CD4-positive, alpha-beta memory T cell (primary cell): Measurements from ENCODE around the gene PAAF1. TPM values are rescaled to one million over a fixed set of nuclear protein-coding genes. Genes with fewer than 3 reads are reported as not detected.

Experiments
- CTCF ChIA-PET: fragments of 350-600 bp; sonication (Branson Sonifier 250); formaldehyde crosslinking; loops from one replicate; lab custom pipeline; 2021; ENCODE audit warnings: inconsistent platforms; ENCODE audit not compliant: partially characterized antibody; lab: Charles Lee
- POLR2A ChIA-PET: fragments of 350-600 bp; sonication (Branson Sonifier 250); formaldehyde crosslinking; loops from one replicate; lab custom pipeline; 2021; ENCODE audit not compliant: partially characterized antibody; lab: Charles Lee
- DNase-seq, 5 donors: peaks; one replicate each; pipeline versions ENCODE4 v3.0.0 to v3.0.0-alpha.2; 2020 to 2022; ENCODE audit warnings: mixed read lengths in 1 of 5
- H3K27ac ChIP-seq: one replicate; pipeline ENCODE4 v1.7.0; 2013; ENCODE audit warnings: low read depth, low read length
- H3K27me3 ChIP-seq: 2 replicates; pipeline ENCODE4 v1.7.0; 2013; ENCODE audit warnings: mild to moderate bottlenecking, low read length, moderate library complexity; ENCODE audit not compliant: insufficient read depth
- H3K36me3 ChIP-seq: 2 replicates; pipeline ENCODE4 v1.7.0; 2013; ENCODE audit warnings: mild to moderate bottlenecking, low read length, moderate library complexity; ENCODE audit not compliant: insufficient read depth
- H3K4me1 ChIP-seq: 2 replicates; pipeline ENCODE4 v1.7.0; 2013; ENCODE audit warnings: mild to moderate bottlenecking, low read length, moderate library complexity; ENCODE audit not compliant: insufficient read depth
- H3K4me3 ChIP-seq, 2 donors: one replicate each; pipeline ENCODE4 v1.7.0; 2013; ENCODE audit warnings: low read length in 2 of 2, mild to moderate bottlenecking in 1 of 2
- H3K9me3 ChIP-seq, 2 donors: one replicate each; pipeline ENCODE4 v1.7.0; 2013; ENCODE audit warnings: low read length in 2 of 2, control low read depth in 1 of 2; ENCODE audit not compliant: control insufficient read depth in 1 of 2
- H3K27ac Mint-ChIP-seq, 7 donors: one replicate each; pipeline ENCODE4 v1.8.0; 2020 to 2021; ENCODE audit warnings: mixed read lengths in 7 of 7, mild to moderate bottlenecking in 6 of 7, inconsistent platforms in 3 of 7, moderate library complexity in 3 of 7
- H3K27me3 Mint-ChIP-seq, 2 donors: one replicate each; pipeline ENCODE4 v1.8.0; 2020 to 2021; ENCODE audit warnings: mixed read lengths in 2 of 2
- H3K36me3 Mint-ChIP-seq, 2 donors: one replicate each; pipeline ENCODE4 v1.8.0; 2020 to 2021; ENCODE audit warnings: mixed read lengths in 2 of 2, inconsistent platforms in 1 of 2, mild to moderate bottlenecking in 1 of 2
- H3K4me1 Mint-ChIP-seq, 4 donors: one replicate each; pipeline ENCODE4 v1.8.0; 2020 to 2021; ENCODE audit warnings: mixed read lengths in 4 of 4, mild to moderate bottlenecking in 1 of 4
- H3K4me3 Mint-ChIP-seq, 8 donors: one replicate each; pipeline ENCODE4 v1.8.0; 2020 to 2021; ENCODE audit warnings: mixed read lengths in 8 of 8, mild to moderate bottlenecking in 7 of 8, moderate library complexity in 6 of 8, inconsistent platforms in 3 of 8
- H3K9me3 Mint-ChIP-seq, 8 donors: one replicate each; pipeline ENCODE4 v1.8.0; 2020 to 2021; ENCODE audit warnings: mixed read lengths in 8 of 8, mild to moderate bottlenecking in 5 of 8, inconsistent platforms in 3 of 8, moderate library complexity in 1 of 8
- intact Hi-C: fragments of 100-400 bp; cut with micrococcal nuclease; formaldehyde crosslinking; loops from one replicate; pipeline ENCODE4 v1.15.1; 2023
- polyA plus RNA-seq, 2 donors: library from polyadenylated mRNA; unstranded; fragments of 300-500 nt; fragmentation: Illumina TruSeq; gene quantifications; one replicate each; pipeline ENCODE4 v1.2.3, GENCODE V29; 2021
- total RNA-seq, 2 experiments: library from RNA; stranded (reverse); gene quantifications; one replicate each; pipeline ENCODE4 v1.2.3, GENCODE V29; 2021

PAAF1 gene
- total and polyA plus RNA-seq, 4 experiments from 2014 or later: 17.5 to 21.8 (median 19.0) TPM

DNA sequence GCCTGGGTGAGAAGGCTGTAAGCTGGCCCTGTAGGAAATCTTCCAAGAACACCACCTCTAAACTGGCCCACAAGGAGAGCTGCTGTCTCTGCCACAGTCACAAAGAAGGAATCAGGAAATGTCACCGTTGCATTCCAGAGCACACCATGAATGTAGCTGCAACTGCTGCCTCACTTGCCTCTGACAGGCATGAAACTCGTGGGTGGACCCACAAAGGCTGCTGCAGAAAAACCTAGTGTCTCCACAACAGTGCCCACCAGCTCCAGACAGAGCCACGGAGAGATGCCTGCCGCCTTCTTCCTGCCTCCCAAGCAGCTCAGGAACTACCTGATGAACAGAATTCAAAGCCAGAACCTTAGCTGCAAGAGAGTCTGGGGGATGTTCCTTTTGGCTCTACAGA, 84.5 kb downstream of the PAAF1 start:
- ChIA-PET POLR2A (interaction anchor here (0.6 to 1.3 kb wide), 4 partner anchors 8 to 43 kb away, joined by 3 to 4 read pairs (median 4); no protein-coding TSS in a partner anchor), CTCF (interaction anchor here (0.8 to 1.6 kb wide), 4 partner anchors 39 to 71 kb away, joined by 3 to 5 read pairs (median 4); no protein-coding TSS in a partner anchor)
- DNase-seq: no peak

GRCh38 chr11:73962101-73962705, 85.4 kb downstream of the PAAF1 start:
- Mint-ChIP-seq H3K4me1 (peaks cover 7 to 28% (median 12%) of the 10 kb centered on the region in 4 donors), H3K9me3 (no peaks in the 10 kb centered on the region), H3K36me3 (no peaks in the 10 kb centered on the region), H3K27ac (no peak overlapping the region), H3K27me3 (peaks cover 2 to 4% of the 10 kb centered on the region in 2 donors), H3K4me3 (no peak overlapping the region)
- intact Hi-C loops: loop anchor here (10.0 kb wide), 1 partner anchor 293 kb away; no protein-coding TSS in a partner anchor
- H3K9me3 ChIP-seq: no peaks in the 10 kb centered on the region
- CTCF ChIA-PET: interaction anchor here (1.0 kb wide), 2 partner anchors 38 to 44 kb away, joined by 3 read pairs; no protein-coding TSS in a partner anchor
- H3K4me3 ChIP-seq: no peak overlapping the region
- POLR2A ChIA-PET: interaction anchor here (13.9 to 38.4 kb wide), 2 partner anchors 19 to 45 kb away, joined by 623 to 2221 read pairs; partner anchors contain the start of genes UCP2 and UCP3
- H3K36me3 ChIP-seq: no peaks in the 10 kb centered on the region
- peaks cover 15% of the 10 kb centered on the region for H3K4me1 ChIP-seq
- DNase-seq: no peak
- H3K27ac ChIP-seq: no peak overlapping the region
- H3K27me3 ChIP-seq: no peaks in the 10 kb centered on the region

More for the DNA sequence above, 84.5 kb downstream of the PAAF1 start:
- H3K9me3 ChIP-seq: no peaks in the 10 kb centered on the region
- Mint-ChIP-seq H3K9me3 (no peaks in the 10 kb centered on the region), H3K36me3 (no peaks in the 10 kb centered on the region), H3K27me3 (peaks cover 2 to 4% of the 10 kb centered on the region in 2 donors), H3K27ac (peak overlapping the region in 1 of 7 donors; percentile 23), H3K4me3 (no peak overlapping the region), H3K4me1 (peaks cover 7 to 28% (median 12%) of the 10 kb centered on the region in 4 donors)
- no peaks in the 10 kb centered on the region for H3K36me3 ChIP-seq
- peaks cover 15% of the 10 kb centered on the region for H3K4me1 ChIP-seq
- H3K4me3 ChIP-seq: no peak overlapping the region
- H3K27me3 ChIP-seq: no peaks in the 10 kb centered on the region
- H3K27ac ChIP-seq: no peak overlapping the region
- intact Hi-C loops: loop anchor here (10.0 kb wide), 1 partner anchor 293 kb away; no protein-coding TSS in a partner anchor

GRCh38 chr11:73963861-73964260, 87.1 kb downstream of the PAAF1 start:
- H3K4me3 Mint-ChIP-seq: peak overlapping the region in 2 of 8 donors; percentile 43 to 80
- Histone ChIP-seq H3K27me3 (no peaks in the 10 kb centered on the region), H3K36me3 (no peaks in the 10 kb centered on the region), H3K27ac (no peak overlapping the region), H3K9me3 (no peaks in the 10 kb centered on the region), H3K4me3 (no peak overlapping the region), H3K4me1 (peaks cover 31% of the 10 kb centered on the region)
- H3K4me1 Mint-ChIP-seq: peaks cover 16 to 40% (median 25%) of the 10 kb centered on the region in 4 donors
- H3K9me3 Mint-ChIP-seq: no peaks in the 10 kb centered on the region
- peak overlapping the region in 5 of 7 donors; percentile 6 to 82 (median 69) for H3K27ac Mint-ChIP-seq
- intact Hi-C loops: loop anchor here (1.0 to 10.0 kb wide), 5 partner anchors 41 to 291 kb away; partner anchors contain the start of genes C2CD3 and PPME1
- ChIA-PET POLR2A (interaction anchor here (0.5 to 38.4 kb wide), 10 partner anchors 9 to 207 kb away, joined by 3 to 2221 read pairs (median 4); partner anchors contain the start of genes C2CD3, PPME1, UCP2 and UCP3), CTCF (interaction anchor here (0.7 to 2.6 kb wide), 26 partner anchors 9 to 292 kb away, joined by 3 to 29 read pairs (median 4); partner anchors contain the start of gene UCP2)
- no peaks in the 10 kb centered on the region for H3K27me3 Mint-ChIP-seq
- no peaks in the 10 kb centered on the region for H3K36me3 Mint-ChIP-seq
- no peak for DNase-seq

- ChIA-PET POLR2A (interaction anchor here (1.3 to 38.4 kb wide), 4 partner anchors 8 to 42 kb away, joined by 4 to 2221 read pairs (median 318); partner anchors contain the start of genes UCP2 and UCP3), CTCF (interaction anchor here (0.7 to 2.6 kb wide), 19 partner anchors 8 to 183 kb away, joined by 3 to 29 read pairs (median 4); partner anchors contain the start of gene UCP2)
- Mint-ChIP-seq H3K4me3 (peak overlapping the region in 1 of 8 donors; percentile 52), H3K4me1 (peaks cover 30 to 53% (median 38%) of the 10 kb centered on the region in 4 donors), H3K27me3 (no peaks in the 10 kb centered on the region), H3K36me3 (no peaks in the 10 kb centered on the region), H3K27ac (peak overlapping the region in 4 of 7 donors; percentile 37 to 48 (median 41)), H3K9me3 (no peaks in the 10 kb centered on the region)
- intact Hi-C loops: loop anchor here (10.0 kb wide), 1 partner anchor 290 kb away; no protein-coding TSS in a partner anchor
- DNase-seq: no peak
- H3K27me3 ChIP-seq: no peaks in the 10 kb centered on the region
- H3K9me3 ChIP-seq: no peaks in the 10 kb centered on the region
- H3K4me1 ChIP-seq: peaks cover 45% of the 10 kb centered on the region
- no peak overlapping the region for H3K4me3 ChIP-seq
- no peak overlapping the region for H3K27ac ChIP-seq
- H3K36me3 ChIP-seq: no peaks in the 10 kb centered on the region
Observed at GRCh38 chr11:73965076-73965763, 88.4 kb downstream of the PAAF1 start.

DNA sequence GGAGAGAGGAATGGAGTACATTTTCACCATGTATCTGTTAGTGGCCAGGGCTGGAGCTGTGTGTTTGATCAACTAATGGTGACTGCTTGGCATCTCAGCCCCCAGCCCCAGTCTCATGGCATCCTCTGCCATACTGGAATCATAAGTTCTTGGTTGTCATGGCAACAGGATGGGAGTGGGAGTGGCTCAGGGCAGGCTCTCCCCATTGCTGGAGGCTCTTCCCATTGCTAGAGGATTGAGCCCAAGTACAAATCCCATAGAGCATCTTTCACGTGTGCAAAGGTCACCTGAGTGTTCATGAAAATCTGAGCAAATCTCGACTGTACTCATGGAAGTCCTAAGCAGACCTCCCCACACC, 88.9 kb downstream of the PAAF1 start:
- Histone ChIP-seq H3K27me3 (no peaks in the 10 kb centered on the region), H3K4me1 (peaks cover 50% of the 10 kb centered on the region), H3K4me3 (no peak overlapping the region), H3K36me3 (no peaks in the 10 kb centered on the region), H3K9me3 (no peaks in the 10 kb centered on the region), H3K27ac (no peak overlapping the region)
- H3K36me3 Mint-ChIP-seq: no peaks in the 10 kb centered on the region
- H3K27me3 Mint-ChIP-seq: no peaks in the 10 kb centered on the region
- CTCF ChIA-PET: interaction anchor here (0.5 to 2.6 kb wide), 9 partner anchors 11 to 164 kb away, joined by 3 to 15 read pairs (median 4); no protein-coding TSS in a partner anchor
- H3K27ac Mint-ChIP-seq: peak overlapping the region; percentile 3 to 74 (median 43)
- peaks cover 32 to 58% (median 42%) of the 10 kb centered on the region in 4 donors for H3K4me1 Mint-ChIP-seq
- intact Hi-C loops: loop anchor here (10.0 kb wide), 1 partner anchor 289 kb away; no protein-coding TSS in a partner anchor
- H3K4me3 Mint-ChIP-seq: no peak overlapping the region
- no peak for DNase-seq
- H3K9me3 Mint-ChIP-seq: no peaks in the 10 kb centered on the region
- POLR2A ChIA-PET: interaction anchor here (1.7 to 38.4 kb wide), 3 partner anchors 9 to 41 kb away, joined by 12 to 2221 read pairs (median 623); partner anchors contain the start of genes UCP2 and UCP3

- ChIA-PET CTCF (interaction anchor here (0.9 kb wide), 1 partner anchor 37 kb away, joined by 3 read pairs; no protein-coding TSS in a partner anchor), POLR2A (interaction anchor here (1.0 to 38.4 kb wide), 4 partner anchors 13 to 202 kb away, joined by 3 to 2221 read pairs (median 314); partner anchors contain the start of genes UCP2 and UCP3)
- Mint-ChIP-seq H3K9me3 (no peaks in the 10 kb centered on the region), H3K4me3 (peak overlapping the region in 5 of 8 donors; percentile 22 to 80 (median 63)), H3K27ac (peak overlapping the region; percentile 91 to 98 (median 95)), H3K27me3 (no peaks in the 10 kb centered on the region), H3K36me3 (peaks cover 0 to 3% of the 10 kb centered on the region in 2 donors), H3K4me1 (peaks cover 51 to 86% (median 64%) of the 10 kb centered on the region in 4 donors)
- no peaks in the 10 kb centered on the region for H3K9me3 ChIP-seq
- H3K4me3 ChIP-seq: no peak overlapping the region
- peak overlapping the region; percentile 51 for H3K27ac ChIP-seq
- H3K4me1 ChIP-seq: peaks cover 77% of the 10 kb centered on the region
- H3K36me3 ChIP-seq: no peaks in the 10 kb centered on the region
- no peaks in the 10 kb centered on the region for H3K27me3 ChIP-seq
- intact Hi-C loops: loop anchor here (2.0 to 10.0 kb wide), 2 partner anchors 14 to 286 kb away; partner anchors contain the start of gene UCP2
- DNase-seq: no peak
Observed at GRCh38 chr11:73968356-73968966, 91.7 kb downstream of the PAAF1 start.
